ENCODE data around the gene MEIS3.
"Not testable (repeated sequence)": the region's sequence is repeated elsewhere in the genome, so short reads cannot be mapped to it uniquely, and the experiment has no call there.

The MEIS3 gene

GRCh38 chr19:47388721-47389120 is 30.6 kb downstream of the MEIS3 start:
- DNase-seq (ENCODE audit: extremely low read depth in 1 of 2, low read depth in 1 of 2), result not testable (repeated sequence)

- DNase-seq (ENCODE audit: extremely low read depth in 1 of 2, low read depth in 1 of 2), result not testable (repeated sequence)
Measured at GRCh38 chr19:47387623-47388022, 31.7 kb downstream of the MEIS3 start.

DNA sequence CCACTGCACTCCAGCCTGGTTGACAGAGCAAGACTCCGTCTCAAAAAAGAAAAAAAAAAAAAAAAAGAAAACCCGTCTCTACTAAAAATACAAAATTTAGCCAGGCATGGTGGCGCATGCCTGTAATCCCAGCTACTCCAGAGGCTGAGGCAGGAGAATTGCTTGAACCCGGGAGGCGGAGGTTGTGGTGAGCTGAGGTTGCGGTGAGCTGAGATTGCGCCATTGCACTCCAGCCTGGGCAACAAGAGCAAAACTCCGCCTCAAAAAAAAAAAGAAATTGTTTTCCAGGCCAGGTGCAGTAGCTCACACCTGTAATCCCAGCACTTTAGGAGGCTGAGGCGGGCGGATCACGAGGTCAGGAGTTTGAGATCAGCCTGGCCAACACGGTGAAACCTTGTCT is 32.7 kb downstream of the MEIS3 start:
- DNase-seq (ENCODE audit: extremely low read depth in 1 of 2, low read depth in 1 of 2), result not testable (repeated sequence)

- DNase-seq (ENCODE audit: extremely low read depth in 1 of 2, low read depth in 1 of 2), result not testable (repeated sequence)
Measured at GRCh38 chr19:47384533-47384932, 34.8 kb downstream of the MEIS3 start.

GRCh38 chr19:47383890-47384289 is 35.4 kb downstream of the MEIS3 start:
- not testable (repeated sequence) for DNase-seq (ENCODE audit: extremely low read depth in 1 of 2, low read depth in 1 of 2)

DNA sequence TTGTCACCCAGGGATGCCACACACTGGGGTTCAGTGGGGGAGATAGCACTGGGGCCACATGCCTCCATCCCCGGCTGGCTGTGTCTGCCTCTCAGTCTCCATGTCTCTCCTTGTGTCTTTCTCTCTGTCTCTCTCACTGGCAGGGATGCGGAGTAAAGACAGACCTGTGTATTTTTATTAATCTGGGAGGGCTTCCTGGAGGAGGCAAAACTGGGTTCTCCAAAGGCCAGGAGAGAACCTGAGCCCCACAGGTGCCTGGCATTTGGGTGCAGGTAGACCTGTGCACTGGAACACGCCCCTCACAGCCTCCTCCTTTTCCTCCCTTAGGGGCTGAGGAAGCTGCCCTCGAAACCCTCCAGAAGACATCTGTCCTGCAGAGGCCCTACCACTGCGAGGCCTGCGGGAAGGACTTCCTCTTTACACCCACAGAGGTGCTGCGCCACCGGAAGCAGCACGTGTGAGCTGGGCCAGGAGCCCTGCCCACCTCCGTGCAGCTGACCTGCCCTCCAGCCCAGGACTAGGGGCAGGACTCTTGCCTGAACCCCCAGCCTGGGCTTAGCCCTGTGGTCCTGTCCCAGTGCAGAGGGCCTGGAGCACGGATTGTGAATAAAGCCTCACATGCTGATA is 37.6 kb downstream of the MEIS3 start:
- peak in 1 of 2 donors; percentile 7 for DNase-seq (ENCODE audit: extremely low read depth in 1 of 2, low read depth in 1 of 2)

- DNase-seq (ENCODE audit: extremely low read depth in 1 of 2, low read depth in 1 of 2), result no peak
Measured at GRCh38 chr19:47381121-47381520, 38.2 kb downstream of the MEIS3 start.

DNA sequence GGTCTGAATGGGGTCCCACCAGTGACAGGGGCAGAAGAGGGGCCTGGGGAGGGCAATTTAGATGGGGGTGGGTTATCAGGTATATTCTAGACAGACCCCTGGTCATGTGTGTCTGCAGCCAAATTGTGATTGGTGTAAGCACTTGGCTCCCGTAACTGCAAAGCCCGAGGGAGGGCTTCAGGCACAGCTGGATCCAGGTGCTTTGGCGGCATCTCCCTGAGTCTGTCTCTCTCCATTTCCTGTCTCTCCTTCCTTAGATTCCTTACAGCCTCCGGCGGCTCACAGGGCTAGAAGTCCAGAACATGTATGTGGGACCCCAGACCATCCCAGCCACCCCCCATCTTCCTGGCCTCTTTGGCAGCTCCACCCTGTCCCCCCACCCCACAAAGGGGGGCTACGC is 38.8 kb downstream of the MEIS3 start:
- DNase-seq (ENCODE audit: extremely low read depth in 1 of 2, low read depth in 1 of 2), result no peak

DNA sequence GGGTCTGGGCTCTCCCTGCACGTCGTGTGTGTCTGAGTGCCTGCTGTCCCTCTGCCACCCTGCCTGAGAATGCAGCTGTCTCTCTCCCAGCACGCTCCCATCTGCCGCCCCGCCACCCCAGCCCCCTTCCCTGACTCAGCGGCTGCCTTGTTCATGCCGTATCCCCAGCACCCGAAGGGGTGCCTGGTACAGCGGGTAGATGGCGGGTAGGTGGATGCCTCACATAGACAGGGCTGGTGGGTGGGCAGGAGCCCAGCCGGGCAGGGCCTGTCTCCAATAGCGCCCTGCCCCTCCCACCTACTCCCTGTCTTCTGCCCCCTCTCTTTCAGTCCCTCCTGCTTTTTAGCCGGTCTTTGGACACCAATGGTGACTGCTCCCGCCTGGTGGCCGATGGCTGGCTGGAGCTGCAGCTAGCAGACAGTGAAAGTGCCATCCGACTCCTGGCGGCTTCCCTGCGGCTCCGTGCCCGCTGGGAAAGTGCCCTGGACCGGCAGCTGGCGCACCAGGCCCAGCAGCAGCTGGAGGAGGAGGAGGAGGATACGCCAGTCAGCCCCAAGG is 39.9 kb downstream of the MEIS3 start:
- DNase-seq (ENCODE audit: extremely low read depth in 1 of 2, low read depth in 1 of 2), result no peak

- no peak for DNase-seq (ENCODE audit: extremely low read depth in 1 of 2, low read depth in 1 of 2)
Measured at GRCh38 chr19:47378246-47378645, 41.1 kb downstream of the MEIS3 start.

GRCh38 chr19:47377801-47378200 is 41.5 kb downstream of the MEIS3 start:
- DNase-seq (ENCODE audit: extremely low read depth in 1 of 2, low read depth in 1 of 2), result no peak

- DNase-seq (ENCODE audit: extremely low read depth in 1 of 2, low read depth in 1 of 2), result no peak
Measured at GRCh38 chr19:47377208-47377701, 42.1 kb downstream of the MEIS3 start.

GRCh38 chr19:47376589-47377144 is 42.7 kb downstream of the MEIS3 start:
- no peak for DNase-seq (ENCODE audit: extremely low read depth in 1 of 2, low read depth in 1 of 2)

- no peak for DNase-seq (ENCODE audit: extremely low read depth in 1 of 2, low read depth in 1 of 2)
Measured at GRCh38 chr19:47375694-47376588, 43.4 kb downstream of the MEIS3 start.

DNA sequence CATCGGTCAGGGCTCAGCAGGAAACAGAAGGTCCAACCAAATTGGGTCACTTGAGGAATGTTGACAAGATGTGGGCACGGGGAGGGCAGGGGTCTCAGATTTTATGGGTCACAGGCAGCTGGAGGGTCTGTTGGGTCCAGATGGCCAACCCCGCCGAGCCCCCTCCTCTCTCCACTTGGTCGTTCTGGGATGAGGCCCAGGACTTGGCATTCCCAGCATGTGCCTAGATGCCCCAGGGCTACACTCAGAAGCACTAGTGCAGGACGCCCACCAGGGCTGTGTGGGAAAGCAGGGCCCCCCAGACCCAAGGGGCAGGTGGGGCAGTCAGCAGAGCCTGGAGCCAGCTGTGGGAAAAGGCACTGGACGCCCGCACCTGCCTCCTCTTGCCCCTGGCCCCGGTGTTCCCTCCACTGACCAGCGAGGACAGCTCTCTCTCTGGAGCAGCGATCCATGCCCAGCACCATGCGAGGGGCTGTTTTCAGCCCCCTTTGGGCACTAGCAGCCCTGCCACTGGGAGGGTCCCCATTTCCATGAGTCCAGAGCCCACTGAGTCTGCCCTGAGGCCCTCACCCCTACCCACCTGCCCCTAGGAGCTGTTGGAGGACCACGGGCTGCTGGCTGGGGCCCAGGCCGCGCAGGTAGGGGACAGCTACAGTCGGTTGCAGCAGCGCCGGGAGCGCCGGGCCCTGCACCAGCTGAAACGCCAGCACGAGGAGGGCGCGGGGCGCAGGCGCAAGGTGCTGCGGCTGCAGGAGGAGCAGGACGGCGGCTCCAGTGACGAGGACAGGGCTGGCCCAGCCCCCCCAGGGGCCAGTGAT is 44.2 kb downstream of the MEIS3 start:
- no peak for DNase-seq (ENCODE audit: extremely low read depth in 1 of 2, low read depth in 1 of 2)

DNA sequence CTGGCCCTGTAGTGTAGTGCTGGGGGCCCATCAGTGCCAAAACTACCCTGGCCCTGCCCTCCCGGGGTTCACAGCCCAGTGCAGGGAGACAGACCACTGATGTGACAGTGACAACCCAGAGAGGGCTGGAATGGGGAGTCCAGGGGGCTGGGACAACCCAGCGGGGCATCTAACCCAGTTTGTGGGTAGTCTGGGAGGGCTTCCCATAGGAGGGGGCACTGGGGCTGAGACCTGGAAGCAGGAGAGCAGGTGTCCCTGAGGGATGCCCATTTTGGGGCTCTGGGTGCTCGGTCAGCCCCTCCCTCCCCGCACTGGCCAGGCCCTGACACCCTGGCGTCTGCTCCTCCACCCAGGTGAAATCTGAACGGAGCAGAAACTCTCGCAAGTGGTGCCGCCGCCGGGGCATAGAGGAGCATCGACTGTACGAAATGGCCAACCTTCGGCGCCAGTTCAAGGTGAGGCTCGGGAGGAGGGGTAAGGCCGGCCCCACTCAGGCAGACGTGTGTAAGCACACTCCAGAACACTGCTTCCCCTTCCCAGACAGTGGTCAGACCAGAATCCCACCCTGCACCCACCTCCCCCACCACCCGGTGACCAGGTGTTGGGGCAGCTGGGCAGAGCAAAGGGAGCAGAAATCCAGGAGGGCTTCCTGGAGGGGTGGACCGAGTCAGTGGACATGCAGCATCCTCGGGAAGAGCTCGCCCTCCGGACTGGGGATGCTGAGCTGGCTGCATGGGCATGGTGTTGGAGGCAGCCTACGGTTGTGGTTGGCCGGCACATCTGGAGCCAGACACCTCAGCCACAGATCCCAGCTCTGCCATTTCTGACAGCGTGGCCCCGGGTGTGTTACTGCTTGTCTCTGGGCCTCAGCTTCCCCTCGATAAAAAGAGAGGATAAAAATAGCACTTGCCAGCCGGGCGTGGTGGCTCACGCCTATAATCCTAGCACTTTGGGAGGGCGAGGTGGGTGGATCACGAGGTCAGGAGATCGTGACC is 45.8 kb downstream of the MEIS3 start:
- DNase-seq (ENCODE audit: extremely low read depth in 1 of 2, low read depth in 1 of 2), result no peak

DNA sequence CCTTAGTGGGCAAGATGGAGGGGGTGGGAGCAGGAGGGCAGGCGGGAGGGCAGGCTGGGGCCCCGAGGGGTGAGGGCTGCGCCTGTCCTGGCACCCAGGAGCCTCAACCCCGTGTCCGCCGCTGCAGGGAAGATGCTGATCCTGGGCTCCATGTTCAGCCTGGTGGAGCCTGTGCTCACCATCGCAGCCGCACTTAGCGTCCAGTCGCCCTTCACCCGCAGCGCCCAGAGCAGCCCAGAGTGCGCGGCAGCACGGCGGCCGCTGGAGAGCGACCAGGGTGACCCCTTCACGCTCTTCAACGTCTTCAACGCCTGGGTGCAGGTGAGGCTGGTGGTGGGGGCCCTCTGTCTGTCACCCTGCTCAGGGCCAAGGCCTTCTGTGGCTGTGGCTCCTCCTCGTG is 46.7 kb downstream of the MEIS3 start:
- DNase-seq (ENCODE audit: extremely low read depth in 1 of 2, low read depth in 1 of 2), result no peak

DNA sequence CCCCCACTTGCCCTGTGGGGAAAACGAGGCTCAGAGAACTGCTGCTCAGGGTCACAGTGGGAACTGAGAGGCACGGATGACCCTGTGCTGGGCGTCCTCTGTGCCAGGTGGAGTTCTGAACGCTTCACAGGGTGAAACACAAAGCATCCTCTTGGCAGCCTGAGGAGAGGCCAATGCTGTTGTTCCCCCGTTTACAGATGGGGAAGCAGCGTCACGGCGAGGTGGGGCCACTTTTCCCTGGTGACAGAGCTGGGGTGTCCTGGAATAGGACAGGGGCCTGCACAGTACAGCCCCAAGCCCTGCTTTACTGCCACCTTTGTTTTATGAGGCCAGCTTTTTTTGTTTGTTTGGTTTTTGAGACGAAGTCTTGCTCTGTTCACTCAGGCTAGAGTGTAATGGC is 48.1 kb downstream of the MEIS3 start:
- no peak for DNase-seq (ENCODE audit: extremely low read depth in 1 of 2, low read depth in 1 of 2)

DNA sequence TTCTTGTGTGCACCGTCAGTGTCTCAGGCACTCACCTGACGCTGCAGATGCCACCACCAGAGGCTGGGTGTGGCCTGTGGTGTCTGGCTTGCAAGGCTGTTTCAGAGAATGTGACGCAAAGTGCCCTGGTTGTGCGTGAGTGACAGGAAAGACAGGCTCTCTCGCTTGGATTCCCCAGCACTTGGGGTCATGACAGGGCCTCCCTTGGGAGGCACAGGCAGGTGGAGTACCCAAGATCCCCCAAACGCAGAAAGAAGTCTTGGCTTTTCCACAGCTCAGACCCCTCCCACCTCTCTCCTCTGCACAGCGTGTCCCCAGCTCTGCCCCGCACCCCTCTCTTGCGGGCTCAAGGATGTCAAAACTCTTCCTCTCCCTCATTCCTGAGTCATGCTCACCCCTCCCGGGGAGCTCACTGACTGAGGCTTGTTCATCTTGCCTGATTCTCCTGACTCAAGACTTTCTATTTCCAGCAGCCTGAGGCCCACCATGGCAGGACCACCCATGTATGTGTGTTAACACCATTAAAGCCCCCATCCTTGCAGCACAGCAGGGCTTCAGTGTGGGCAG is 49.2 kb downstream of the MEIS3 start:
- no peak for DNase-seq (ENCODE audit: extremely low read depth in 1 of 2, low read depth in 1 of 2)

Measured in stimulated activated CD8-positive, alpha-beta memory T cell treated with anti-CD3 and anti-CD28 coated beads, Interleukin-7, amount 100 ng/mL, for 48 hours (primary cell).